Measurements from ENCODE around the gene PLD6. TPM values are rescaled to one million over a fixed set of nuclear protein-coding genes. Genes with fewer than 3 reads are reported as not detected.
"Not testable (repeated sequence)": the region's sequence is repeated elsewhere in the genome, so short reads cannot be mapped to it uniquely, and the experiment has no call there.

The PLD6 gene
- total RNA-seq, 1 donor from 2014 or later: 0.92 TPM

DNA sequence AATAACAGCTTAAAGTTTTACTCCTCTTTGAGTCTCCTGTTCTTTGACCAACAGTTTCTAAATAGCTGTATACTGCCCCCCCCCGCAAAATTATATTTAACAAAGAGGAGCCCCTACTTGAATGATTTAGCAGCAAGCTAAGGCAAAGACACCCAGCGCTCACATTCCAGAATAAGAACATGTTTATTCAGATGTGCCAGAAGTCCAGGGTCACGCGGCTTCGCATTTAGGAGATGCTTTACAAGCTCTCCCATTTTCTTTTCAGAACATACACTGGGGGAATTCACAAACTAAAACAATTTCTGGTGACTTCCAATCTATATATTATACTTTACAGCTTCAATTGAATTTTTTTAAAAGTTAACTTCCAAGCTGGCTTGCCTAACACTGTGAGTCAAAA is 5.3 kb downstream of the PLD6 start:
- DNase-seq (ENCODE audit: low read depth): no peak
- H3K4me3 ChIP-seq (ENCODE audit: low read depth, low read length): no peak overlapping the region
- TF ChIP-seq, protein P1, sequence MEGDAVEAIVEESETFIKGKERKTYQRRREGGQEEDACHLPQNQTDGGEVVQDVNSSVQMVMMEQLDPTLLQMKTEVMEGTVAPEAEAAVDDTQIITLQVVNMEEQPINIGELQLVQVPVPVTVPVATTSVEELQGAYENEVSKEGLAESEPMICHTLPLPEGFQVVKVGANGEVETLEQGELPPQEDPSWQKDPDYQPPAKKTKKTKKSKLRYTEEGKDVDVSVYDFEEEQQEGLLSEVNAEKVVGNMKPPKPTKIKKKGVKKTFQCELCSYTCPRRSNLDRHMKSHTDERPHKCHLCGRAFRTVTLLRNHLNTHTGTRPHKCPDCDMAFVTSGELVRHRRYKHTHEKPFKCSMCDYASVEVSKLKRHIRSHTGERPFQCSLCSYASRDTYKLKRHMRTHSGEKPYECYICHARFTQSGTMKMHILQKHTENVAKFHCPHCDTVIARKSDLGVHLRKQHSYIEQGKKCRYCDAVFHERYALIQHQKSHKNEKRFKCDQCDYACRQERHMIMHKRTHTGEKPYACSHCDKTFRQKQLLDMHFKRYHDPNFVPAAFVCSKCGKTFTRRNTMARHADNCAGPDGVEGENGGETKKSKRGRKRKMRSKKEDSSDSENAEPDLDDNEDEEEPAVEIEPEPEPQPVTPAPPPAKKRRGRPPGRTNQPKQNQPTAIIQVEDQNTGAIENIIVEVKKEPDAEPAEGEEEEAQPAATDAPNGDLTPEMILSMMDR (conservative IDR thresholded peaks at IDR 0.05; ENCODE audit: low read depth, low read length): no peak

DNA sequence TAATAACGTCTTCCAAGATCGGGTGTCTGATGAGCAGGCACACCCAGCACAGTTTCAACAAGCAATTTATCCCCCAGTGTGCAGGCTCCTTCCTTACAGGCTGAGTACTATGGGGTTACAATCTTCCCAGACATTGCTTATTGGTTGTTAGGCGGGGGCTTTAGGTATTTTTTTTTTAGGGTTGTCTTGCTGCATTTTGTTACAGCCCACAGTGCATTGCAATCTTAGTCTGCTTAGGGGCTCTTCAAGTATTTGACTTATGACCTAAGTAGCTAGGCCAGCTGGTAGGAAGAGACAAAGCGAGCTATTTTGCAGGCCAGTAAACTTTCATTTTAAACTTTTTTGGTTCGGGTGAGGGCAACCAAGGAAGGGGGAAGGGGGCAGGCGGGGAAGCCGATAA is 5.8 kb downstream of the PLD6 start:
- H3K4me3 ChIP-seq (ENCODE audit: low read depth, low read length): no peak overlapping the region
- TF ChIP-seq, protein P1 (conservative IDR thresholded peaks at IDR 0.05; ENCODE audit: low read depth, low read length): no peak
- no peak for DNase-seq (ENCODE audit: low read depth)

DNA sequence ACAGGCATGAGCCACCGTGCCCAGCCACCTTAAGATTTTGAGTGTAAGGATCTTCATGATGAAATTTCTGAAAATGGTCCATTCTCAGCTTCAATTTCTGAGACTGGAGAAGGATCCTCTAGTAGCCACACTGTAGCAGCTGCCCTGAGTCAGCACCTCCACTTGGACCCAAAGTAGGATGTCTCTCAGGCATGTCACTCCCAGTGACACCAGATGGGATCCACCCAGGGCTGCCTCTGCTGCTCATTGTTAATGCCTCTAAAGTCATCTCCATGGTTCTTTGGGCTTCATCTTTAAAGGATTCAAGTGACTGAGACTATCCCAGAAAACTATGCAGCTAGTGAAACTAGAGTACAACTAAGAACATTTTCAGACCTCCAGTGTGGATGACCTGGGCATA is 7.9 kb downstream of the PLD6 start:
- no peak for DNase-seq (ENCODE audit: low read depth)
- H3K4me3 ChIP-seq (ENCODE audit: low read depth, low read length): no peak overlapping the region
- TF ChIP-seq, protein P1 (conservative IDR thresholded peaks at IDR 0.05; ENCODE audit: low read depth, low read length): no peak

DNA sequence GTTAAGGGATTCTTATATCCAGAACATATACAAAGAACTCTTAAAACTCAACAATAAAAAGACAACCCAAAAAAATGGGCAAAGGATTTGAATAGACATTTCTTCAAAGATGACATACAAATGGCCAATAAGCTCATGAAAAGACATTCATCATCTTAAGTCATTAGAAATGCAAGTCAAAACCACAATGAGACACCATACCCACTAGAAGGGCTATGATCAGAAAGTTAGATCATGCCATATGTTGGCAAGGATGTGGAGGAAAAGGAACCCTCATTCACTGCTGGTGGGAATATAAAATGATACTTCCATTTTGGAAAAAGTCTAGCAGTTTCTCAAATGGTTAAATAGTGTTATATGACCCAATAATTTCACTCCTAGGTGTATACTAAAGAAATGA is 9.4 kb downstream of the PLD6 start:
- TF ChIP-seq, protein P1 (conservative IDR thresholded peaks at IDR 0.05; ENCODE audit: low read depth, low read length): no peak
- DNase-seq (ENCODE audit: low read depth): no peak
- H3K4me3 ChIP-seq (ENCODE audit: low read depth, low read length): no peak overlapping the region

DNA sequence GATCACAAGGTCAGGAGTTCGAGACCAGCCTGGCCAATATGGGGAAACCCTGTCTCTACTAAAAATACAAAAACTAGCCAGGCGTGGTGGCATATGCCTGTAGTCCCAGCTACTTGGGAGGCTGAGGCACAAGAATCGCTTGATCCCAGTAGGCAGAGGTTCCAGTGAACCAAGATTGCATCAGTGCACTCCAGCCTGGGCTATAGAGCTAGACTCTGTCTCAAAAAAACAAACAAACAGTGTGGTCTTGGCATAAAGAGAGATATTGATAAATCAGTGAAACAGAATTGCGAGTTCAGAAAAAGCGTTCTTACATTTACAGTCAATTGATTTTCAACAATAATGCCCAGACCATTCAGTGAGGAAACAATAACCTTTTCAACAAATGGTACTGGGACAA is 10.7 kb downstream of the PLD6 start:
- H3K4me3 ChIP-seq (ENCODE audit: low read depth, low read length): not testable (repeated sequence)

DNA sequence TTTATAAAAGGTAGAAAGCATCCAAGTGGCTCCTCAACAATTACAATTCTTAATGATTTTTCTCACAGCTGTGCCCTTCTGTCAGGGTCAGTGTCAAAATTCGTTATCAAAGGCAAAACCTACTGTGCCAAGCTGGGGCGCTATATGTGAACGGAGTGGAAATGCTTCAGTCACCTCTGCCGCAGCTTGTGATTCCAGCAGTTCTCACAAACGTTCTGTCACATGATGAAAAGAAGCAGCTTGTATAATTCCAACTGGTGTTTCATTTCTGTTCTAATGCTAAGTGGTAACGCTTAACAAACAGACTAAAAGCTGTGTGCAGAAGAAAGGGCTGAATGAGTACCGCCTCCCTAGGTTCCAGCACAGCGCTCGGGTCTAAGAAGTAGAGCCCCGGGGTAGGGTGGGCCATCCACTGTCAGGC is 14.2 kb downstream of the PLD6 start:
- no peak overlapping the region for H3K4me3 ChIP-seq (ENCODE audit: low read depth, low read length)
- no peak for DNase-seq (ENCODE audit: low read depth)
- TF ChIP-seq, protein P1 (conservative IDR thresholded peaks at IDR 0.05; ENCODE audit: low read depth, low read length): no peak

More for the DNA sequence above, 10.7 kb downstream of the PLD6 start:
- not testable (repeated sequence) for DNase-seq (ENCODE audit: low read depth)

DNA sequence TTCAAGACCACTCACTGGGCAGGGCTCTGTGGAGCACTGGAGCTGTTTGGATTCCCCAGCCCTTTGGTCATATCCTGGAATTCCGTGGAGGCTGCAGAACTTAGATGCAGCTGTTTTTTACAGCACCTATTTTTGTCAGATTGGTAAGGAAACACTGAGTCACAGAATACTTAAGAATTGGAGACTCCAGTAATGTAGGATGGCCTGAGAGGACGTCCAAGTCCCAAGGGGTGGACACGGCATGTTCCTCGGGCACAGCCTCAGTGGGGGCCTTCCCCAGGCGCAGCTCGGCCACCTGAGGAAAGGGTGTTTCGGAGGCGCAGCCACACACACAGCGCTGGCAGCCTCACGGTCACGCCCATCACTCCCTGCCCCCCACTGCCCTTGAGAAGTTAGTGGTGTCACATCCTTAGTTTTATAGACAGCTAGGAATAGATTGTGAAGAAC is 14.8 kb downstream of the PLD6 start:
- DNase-seq (ENCODE audit: low read depth): no peak

More for the DNA sequence above, 14.8 kb downstream of the PLD6 start:
- TF ChIP-seq, protein P1 (conservative IDR thresholded peaks at IDR 0.05; ENCODE audit: low read depth, low read length): no peak
- no peak overlapping the region for H3K4me3 ChIP-seq (ENCODE audit: low read depth, low read length)
